ENCODE results near the gene UBN2.
"Not testable (repeated sequence)": the region's sequence is repeated elsewhere in the genome, so short reads cannot be mapped to it uniquely, and the experiment has no call there.

DNA sequence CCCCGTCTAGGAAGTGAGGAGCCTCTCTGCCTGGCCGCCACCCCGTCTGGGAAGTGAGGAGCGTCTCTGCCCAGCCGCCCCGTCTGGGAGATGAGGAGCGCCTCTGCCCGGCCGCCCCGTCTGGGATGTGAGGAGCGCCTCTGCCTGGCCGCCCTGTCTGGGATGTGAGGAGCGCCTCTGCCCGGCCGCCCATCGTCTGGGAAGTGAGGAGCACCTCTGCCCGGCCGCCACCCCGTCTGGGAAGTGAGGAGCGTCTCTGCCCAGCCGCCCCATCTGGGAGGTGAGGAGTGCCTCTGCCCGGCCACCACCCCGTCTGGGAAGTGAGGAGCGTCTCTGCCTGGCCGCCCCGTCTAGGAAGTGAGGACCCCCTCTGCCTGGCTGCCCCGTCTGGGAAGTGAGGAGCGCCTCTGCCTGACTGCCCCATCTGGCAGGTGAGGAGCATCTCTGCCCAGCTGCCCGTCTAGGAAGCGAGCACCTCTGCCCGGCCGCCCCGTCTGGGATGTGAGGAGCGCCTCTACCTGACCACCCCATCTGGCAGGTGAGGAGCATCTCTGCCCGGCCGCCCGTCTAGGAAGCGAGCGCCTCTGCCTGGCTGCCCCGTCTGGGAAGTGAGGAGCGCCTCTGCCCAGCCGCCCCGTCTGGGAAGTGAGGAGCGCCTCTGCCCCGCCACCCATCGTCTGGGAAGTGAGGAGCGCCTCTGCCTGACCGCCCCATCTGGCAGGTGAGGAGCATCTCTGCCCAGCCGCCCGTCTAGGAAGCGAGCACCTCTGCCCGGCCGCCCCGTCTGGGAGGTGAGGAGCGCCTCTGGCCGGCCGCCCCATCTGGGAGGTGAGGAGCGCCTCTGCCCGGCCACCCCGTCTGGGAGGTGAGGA lies 5.5 kb upstream of the UBN2 start:
- TF ChIP-seq, protein P1, sequence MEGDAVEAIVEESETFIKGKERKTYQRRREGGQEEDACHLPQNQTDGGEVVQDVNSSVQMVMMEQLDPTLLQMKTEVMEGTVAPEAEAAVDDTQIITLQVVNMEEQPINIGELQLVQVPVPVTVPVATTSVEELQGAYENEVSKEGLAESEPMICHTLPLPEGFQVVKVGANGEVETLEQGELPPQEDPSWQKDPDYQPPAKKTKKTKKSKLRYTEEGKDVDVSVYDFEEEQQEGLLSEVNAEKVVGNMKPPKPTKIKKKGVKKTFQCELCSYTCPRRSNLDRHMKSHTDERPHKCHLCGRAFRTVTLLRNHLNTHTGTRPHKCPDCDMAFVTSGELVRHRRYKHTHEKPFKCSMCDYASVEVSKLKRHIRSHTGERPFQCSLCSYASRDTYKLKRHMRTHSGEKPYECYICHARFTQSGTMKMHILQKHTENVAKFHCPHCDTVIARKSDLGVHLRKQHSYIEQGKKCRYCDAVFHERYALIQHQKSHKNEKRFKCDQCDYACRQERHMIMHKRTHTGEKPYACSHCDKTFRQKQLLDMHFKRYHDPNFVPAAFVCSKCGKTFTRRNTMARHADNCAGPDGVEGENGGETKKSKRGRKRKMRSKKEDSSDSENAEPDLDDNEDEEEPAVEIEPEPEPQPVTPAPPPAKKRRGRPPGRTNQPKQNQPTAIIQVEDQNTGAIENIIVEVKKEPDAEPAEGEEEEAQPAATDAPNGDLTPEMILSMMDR (conservative IDR thresholded peaks at IDR 0.05; ENCODE audit: low read length) = not testable (repeated sequence)
- TF ChIP-seq EZH2phosphoT487 (IDR thresholded peaks at IDR 0.05; ENCODE audit: borderline replicate concordance) = not testable (repeated sequence)
